Spleen (tissue), 11 donors: Measurements from ENCODE around the gene CHRNA9. TPM values are rescaled to one million over a fixed set of nuclear protein-coding genes. Genes with fewer than 3 reads are reported as not detected.

Experiments used
- DNase-seq: peaks from one replicate; pipeline ENCODE4 v3.0.0-alpha.2; 2020
- H3K27ac ChIP-seq, 8 donors: fragments of 200-600 bp; sonication (generic) in 7 of 8; 1 replicate in 4 of 8; 2 replicates in 4 of 8; pipeline versions ENCODE4 v1.5.0 to v1.8.0; 2016 to 2021; ENCODE audit warnings: inconsistent platforms in 4 of 8, mild to moderate bottlenecking in 4 of 8, moderate library complexity in 1 of 8
- H3K27me3 ChIP-seq, 7 donors: fragments of 200-600 bp; sonication (generic) in 6 of 7; replicated peaks in 1 of 7; 1 replicate in 4 of 7; 2 replicates in 3 of 7; pipeline versions ENCODE4 v1.5.0 to v1.8.0; 2016 to 2021; ENCODE audit warnings: inconsistent platforms in 3 of 7, mild to moderate bottlenecking in 1 of 7
- H3K36me3 ChIP-seq, 6 donors: fragments of 200-600 bp; sonication (generic) in 5 of 6; 1 replicate in 4 of 6; 2 replicates in 2 of 6; pipeline versions ENCODE4 v1.5.0 to v1.8.0; 2016 to 2021; ENCODE audit warnings: inconsistent platforms in 2 of 6
- H3K4me1 ChIP-seq, 6 donors: fragments of 200-600 bp; sonication (generic) in 5 of 6; 1 replicate in 3 of 6; 2 replicates in 3 of 6; pipeline versions ENCODE4 v1.5.0 to v1.8.0; 2016 to 2021; ENCODE audit warnings: inconsistent platforms in 3 of 6
- H3K4me3 ChIP-seq, 8 donors: fragments of 200-600 bp; sonication (generic) in 7 of 8; 1 replicate in 4 of 8; 2 replicates in 4 of 8; pipeline versions ENCODE4 v1.5.0 to v1.8.0; 2016 to 2021; ENCODE audit warnings: inconsistent platforms in 4 of 8, mild to moderate bottlenecking in 4 of 8, moderate library complexity in 2 of 8
- H3K9me3 ChIP-seq, 8 donors: fragments of 200-600 bp; sonication (generic) in 7 of 8; 1 replicate in 4 of 8; 2 replicates in 4 of 8; pipeline versions ENCODE4 v1.5.0 to v1.8.0; 2016 to 2021; ENCODE audit warnings: inconsistent platforms in 4 of 8
- POLR2A ChIP-seq, 3 donors: fragments of 450-650 bp; IDR thresholded peaks; one replicate each; pipeline ENCODE4 v1.5.1; 2017; ENCODE audit warnings: antibody characterized with exemption in 3 of 3, mild to moderate bottlenecking in 1 of 3
- POLR2AphosphoS5 ChIP-seq, 3 donors: sonication (generic); formaldehyde crosslinking; IDR thresholded peaks; one replicate each; pipeline ENCODE4 v1.5.1; 2017; ENCODE audit warnings: antibody characterized with exemption in 3 of 3
- WGBS, 5 donors: extraction: QIAGEN DNeasy Blood & Tissue Kit in 3 of 5; methylation state at CpG; one replicate each; pipeline versions ENCODE4 v1.1.5 to v1.1.7; 2013 to 2018; 5-methylcytosine and 5-hydroxymethylcytosine counted together
- intact Hi-C: fragments of 100-400 bp; cut with DNase I; formaldehyde crosslinking; loops from one replicate; pipeline ENCODE4 v1.15.0; 2023; ENCODE audit warnings: low total_unique reads
- polyA plus RNA-seq, 3 donors: library from polyadenylated mRNA; stranded (reverse); fragments of 200-250 nt; gene quantifications; one replicate each; pipeline ENCODE4 v1.2.1, GENCODE V29; 2013
- total RNA-seq, 7 donors: library from RNA; depleted of rRNA in 3 of 7; stranded (reverse); fragments of >200 nt in 3 of 7; fragmentation: NEBNext Ultra II Directional in 4 of 7; extraction: Animal tissue kit (Norgen Biotek cat#: 25700) in 4 of 7; gene quantifications; one replicate each; pipeline versions ENCODE4 v1.1.0 to v1.2.1, GENCODE V29; 2016 to 2021
- TF ChIP-seq, protein P1 (sequence below), 11 experiments: fragments of 200-600 bp in 7 of 11; fragments of 450-650 bp in 4 of 11; sonication (generic) in 4 of 11; IDR thresholded peaks in 8 of 11; conservative IDR thresholded peaks in 3 of 11; 1 replicate in 7 of 11; 2 replicates in 4 of 11; pipeline versions ENCODE4 v1.4.0 to v1.8.0; 2016 to 2021; ENCODE audit warnings: antibody characterized with exemption in 11 of 11, inconsistent platforms in 4 of 11, mild to moderate bottlenecking in 1 of 11
- donor health status: healthy with polysubstance abuse.
- donor health status: DM: no; HTN: no; CAD: no; lungs with moderate emphysema.
- donor health status: DM: no; HTN: no; CAD: no.
- donor health status: Bipolar disorder and iron deficiency.
- donor health status: healthy.
- donor health status: DM: no; HTN: no; CAD: no.
- donor health status: DM: yes; HTN: yes; CAD: no.

CHRNA9 gene
- total and polyA plus RNA-seq, 10 donors, result 0.03 to 0.11 TPM; not detected in 8

DNA sequence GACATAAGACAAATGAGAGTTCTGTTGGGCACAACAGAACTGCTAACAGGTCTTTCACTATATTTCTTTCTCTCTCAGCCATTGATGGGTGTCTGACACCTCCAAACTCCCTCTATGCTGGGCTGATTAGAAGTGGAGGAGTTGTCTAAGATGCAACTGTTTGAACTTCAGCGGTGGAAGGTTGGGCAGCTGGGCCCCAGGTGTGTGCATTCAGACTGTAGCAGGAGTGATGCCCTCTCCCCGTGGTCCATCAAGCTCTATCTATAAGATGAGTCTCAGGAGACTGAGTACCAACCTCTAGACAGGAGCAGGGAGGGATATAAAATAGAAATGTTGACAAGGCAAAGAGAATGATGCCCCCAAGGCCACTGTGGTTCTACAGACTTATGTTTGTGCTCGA lies 28.2 kb upstream of the CHRNA9 start:
- Histone ChIP-seq H3K27me3 (no peaks in the 10 kb centered on the region), H3K27ac (peak overlapping the region; percentile 66 to 92 (median 84)), H3K4me1 (peaks cover 43 to 100% (median 86%) of the 10 kb centered on the region in 6 donors), H3K9me3 (no peaks in the 10 kb centered on the region), H3K36me3 (no peaks in the 10 kb centered on the region), H3K4me3 (peak overlapping the region in 1 of 8 donors; percentile 37)
- WGBS, 5 donors, result 36 to 72% (median 68%) methylated on average over 3 of the region's 3 CpGs
- DNase-seq, result no peak
- intact Hi-C loops, result loop anchor here (5.0 kb wide), 1 partner anchor 155 kb away; no protein-coding TSS in a partner anchor
- TF ChIP-seq POLR2AphosphoS5 (IDR thresholded peaks at IDR 0.05) (no peak), POLR2A (IDR thresholded peaks at IDR 0.05) (no peak)
- TF ChIP-seq, protein P1, sequence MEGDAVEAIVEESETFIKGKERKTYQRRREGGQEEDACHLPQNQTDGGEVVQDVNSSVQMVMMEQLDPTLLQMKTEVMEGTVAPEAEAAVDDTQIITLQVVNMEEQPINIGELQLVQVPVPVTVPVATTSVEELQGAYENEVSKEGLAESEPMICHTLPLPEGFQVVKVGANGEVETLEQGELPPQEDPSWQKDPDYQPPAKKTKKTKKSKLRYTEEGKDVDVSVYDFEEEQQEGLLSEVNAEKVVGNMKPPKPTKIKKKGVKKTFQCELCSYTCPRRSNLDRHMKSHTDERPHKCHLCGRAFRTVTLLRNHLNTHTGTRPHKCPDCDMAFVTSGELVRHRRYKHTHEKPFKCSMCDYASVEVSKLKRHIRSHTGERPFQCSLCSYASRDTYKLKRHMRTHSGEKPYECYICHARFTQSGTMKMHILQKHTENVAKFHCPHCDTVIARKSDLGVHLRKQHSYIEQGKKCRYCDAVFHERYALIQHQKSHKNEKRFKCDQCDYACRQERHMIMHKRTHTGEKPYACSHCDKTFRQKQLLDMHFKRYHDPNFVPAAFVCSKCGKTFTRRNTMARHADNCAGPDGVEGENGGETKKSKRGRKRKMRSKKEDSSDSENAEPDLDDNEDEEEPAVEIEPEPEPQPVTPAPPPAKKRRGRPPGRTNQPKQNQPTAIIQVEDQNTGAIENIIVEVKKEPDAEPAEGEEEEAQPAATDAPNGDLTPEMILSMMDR (IDR thresholded peaks at IDR 0.05 in 8 of 11, conservative IDR thresholded peaks at IDR 0.05 in 3 of 11), result no peak

DNA sequence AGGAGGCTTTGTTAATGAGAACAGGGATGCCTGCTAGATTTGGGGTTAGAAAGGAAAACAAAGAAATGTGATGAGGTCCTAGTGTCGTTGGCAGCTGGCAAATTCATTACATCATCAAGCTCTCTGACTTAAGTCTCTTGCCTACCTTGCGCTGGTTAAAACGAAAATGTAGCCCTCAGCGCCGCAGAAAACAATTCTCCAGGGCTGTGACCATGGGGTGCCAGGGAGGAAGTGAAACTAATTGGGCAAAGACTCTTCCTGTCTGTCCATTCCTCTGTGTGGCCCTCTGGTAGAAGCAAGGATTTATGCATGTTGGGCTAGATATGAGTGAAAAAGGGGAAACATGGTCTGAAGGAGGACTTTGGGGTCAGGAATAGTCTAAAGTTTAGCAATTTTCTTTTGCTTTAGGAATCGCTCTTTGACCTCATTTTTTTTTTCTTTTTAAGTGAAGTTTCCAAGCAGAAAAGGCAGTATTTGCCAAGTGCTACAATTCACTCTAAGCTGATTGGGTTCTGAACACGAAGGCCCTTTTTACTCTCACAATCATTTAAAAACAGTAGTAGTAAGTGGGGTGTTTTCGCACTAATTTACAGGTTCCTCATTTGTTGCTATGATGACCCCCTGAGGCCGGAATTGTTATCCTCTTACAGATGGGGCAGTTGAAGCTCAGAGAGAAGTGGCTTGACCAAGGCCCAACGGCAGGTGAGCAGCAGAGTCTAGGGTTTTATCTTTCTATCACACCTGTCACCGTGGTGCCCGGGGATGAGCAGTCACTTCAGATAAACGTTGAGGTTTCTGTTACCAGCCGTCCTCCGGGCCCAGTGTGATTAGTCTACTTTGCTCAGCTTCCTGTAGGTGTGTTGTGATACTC lies 27.3 kb upstream of the CHRNA9 start:
- 16 to 46% (median 23%) methylated on average over 15 of the region's 15 CpGs for WGBS, 5 donors
- peak; percentile 87 for DNase-seq
- Histone ChIP-seq H3K36me3 (no peaks in the 10 kb centered on the region), H3K27me3 (no peaks in the 10 kb centered on the region), H3K4me3 (peak overlapping the region in 1 of 8 donors; percentile 37), H3K27ac (peak overlapping the region; percentile 66 to 92 (median 84)), H3K9me3 (no peaks in the 10 kb centered on the region), H3K4me1 (peaks cover 38 to 96% (median 78%) of the 10 kb centered on the region in 6 donors)
- intact Hi-C loops, result loop anchor here (5.0 kb wide), 1 partner anchor 156 kb away; no protein-coding TSS in a partner anchor
- peak in 1 of 3 donors; percentile 76 for TF ChIP-seq POLR2AphosphoS5 (IDR thresholded peaks at IDR 0.05)
- TF ChIP-seq POLR2A (IDR thresholded peaks at IDR 0.05), result no peak
- TF ChIP-seq, protein P1 (IDR thresholded peaks at IDR 0.05 in 8 of 11, conservative IDR thresholded peaks at IDR 0.05 in 3 of 11), result no peak

DNA sequence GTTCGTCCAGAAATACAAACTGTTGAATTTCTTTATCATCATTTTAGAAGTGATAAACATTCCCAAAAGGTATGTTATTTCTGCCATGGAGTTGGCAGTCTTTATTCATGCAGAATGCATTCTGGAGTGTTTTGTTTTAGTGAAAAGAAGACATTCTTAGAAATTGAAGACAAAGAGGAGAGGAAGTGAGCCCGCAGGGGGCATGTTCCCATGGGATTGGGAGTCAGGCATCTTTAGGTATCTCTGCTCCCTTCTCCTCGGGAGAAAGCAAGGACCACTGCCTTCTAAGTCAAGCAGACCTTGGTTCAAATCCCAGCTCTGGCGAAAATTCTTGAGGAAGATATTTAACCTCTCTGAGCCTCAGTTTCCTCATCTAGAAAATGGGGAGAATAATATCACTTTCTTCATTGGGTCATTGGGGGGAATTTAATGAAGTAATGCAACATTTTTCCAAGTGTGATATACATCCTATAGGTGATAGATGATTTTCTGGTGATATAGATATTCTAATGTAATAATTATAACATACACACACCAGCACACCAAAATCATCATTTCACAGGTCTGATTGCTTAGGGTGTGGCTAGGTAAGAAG lies 26.5 kb upstream of the CHRNA9 start:
- DNase-seq, result no peak
- TF ChIP-seq, protein P1 (IDR thresholded peaks at IDR 0.05 in 8 of 11, conservative IDR thresholded peaks at IDR 0.05 in 3 of 11), result no peak
- no peak for TF ChIP-seq POLR2AphosphoS5 (IDR thresholded peaks at IDR 0.05)
- no peak for TF ChIP-seq POLR2A (IDR thresholded peaks at IDR 0.05)
- Histone ChIP-seq H3K4me3 (peak overlapping the region in 1 of 8 donors; percentile 37), H3K27me3 (no peaks in the 10 kb centered on the region), H3K36me3 (no peaks in the 10 kb centered on the region), H3K27ac (peak overlapping the region; percentile 66 to 92 (median 84)), H3K9me3 (no peaks in the 10 kb centered on the region), H3K4me1 (peaks cover 31 to 89% (median 71%) of the 10 kb centered on the region in 6 donors)
- WGBS, 5 donors, result 42 to 51% (median 48%) methylated on average over 4 of the region's 4 CpGs
- intact Hi-C loops, result loop anchor here (5.0 kb wide), 1 partner anchor 156 kb away; no protein-coding TSS in a partner anchor
